HepG2 (cell line): ENCODE measurements around the gene LUZP2. TPM values are rescaled to one million over a fixed set of nuclear protein-coding genes. Genes with fewer than 3 reads are reported as not detected.

Experiments used
- ATAC-seq: fragments of 200-7000 bp; cut with Tn5 transposase; 3 replicates; pipeline ENCODE4 v1.9.1; 2020; ENCODE audit warnings: mild to moderate bottlenecking, moderate library complexity
- BruUV-seq: library from RNA; stranded (reverse); fragments of 400-500 nt; replicated peaks from 2 replicates; lab custom pipeline; 2021; lab: Mats Ljungman, UMichigan
- CTCF ChIA-PET: fragments of 300-600 bp; formaldehyde crosslinking; extraction: SDS; loops from one replicate; lab custom pipeline; 2021; ENCODE audit warnings: low total read pairs, inconsistent platforms, low intra/inter-chr PET ratio; lab: Yijun Ruan, JAX
- POLR2A ChIA-PET: fragments of 350-600 bp; sonication (Branson Sonifier 250); formaldehyde crosslinking; loops from one replicate; lab custom pipeline; 2020; ENCODE audit warnings: antibody characterized with exemption, inconsistent platforms; lab: Yijun Ruan, JAX
- DNase-seq: peaks from one replicate; pipeline ENCODE4 v3.0.0-alpha.2; 2015; ENCODE audit warnings: low spot score
- FAIRE-seq: peaks from 3 replicates; lab custom pipeline; 2011; peaks lifted over from hg19 to GRCh38; lab: Jason Lieb, UNC
- H2AFZ ChIP-seq: one replicate; pipeline ENCODE4 v1.6.1; 2011; ENCODE audit warnings: low read length, inconsistent platforms
- H3K27ac ChIP-seq: fragments of 300-600 bp; 3 replicates; pipeline ENCODE4 v1.8.0; 2011; ENCODE audit warnings: mixed run types, mild to moderate bottlenecking, mixed read lengths, low read length, inconsistent platforms; ENCODE audit not compliant: insufficient read depth; ENCODE audit errors: extremely low read length
- H3K27me3 ChIP-seq, 2 experiments: fragments of 200-600 bp in 1 of 2; 2 replicates in 1 of 2; 3 replicates in 1 of 2; pipeline versions ENCODE4 v1.6.0 to v1.8.0; 2011; ENCODE audit warnings: low read length in 2 of 2, mild to moderate bottlenecking in 2 of 2, moderate library complexity in 2 of 2, inconsistent platforms in 1 of 2; ENCODE audit not compliant: insufficient read depth in 2 of 2, control insufficient read depth in 1 of 2
- H3K36me3 ChIP-seq, 2 experiments: fragments of 200-600 bp in 1 of 2; replicated peaks in 1 of 2; 2 replicates in 1 of 2; 3 replicates in 1 of 2; pipeline versions ENCODE4 v1.5.1 to v1.8.0; 2011; ENCODE audit warnings: low read length in 2 of 2, inconsistent platforms in 1 of 2; ENCODE audit not compliant: insufficient read depth in 2 of 2, control insufficient read depth in 1 of 2
- H3K4me1 ChIP-seq: 2 replicates; pipeline ENCODE4 v1.5.1; 2012; ENCODE audit warnings: low read length, inconsistent platforms; ENCODE audit not compliant: insufficient read depth
- H3K4me2 ChIP-seq: 2 replicates; pipeline ENCODE4 v1.6.0; 2011; ENCODE audit warnings: low read depth, low read length, inconsistent platforms
- H3K4me3 ChIP-seq, 3 experiments: fragments of 200-600 bp in 1 of 3; sonication (generic), shearing (Covaris generic) in 1 of 3; replicated peaks in 1 of 3; 2 replicates each; pipeline ENCODE4 v1.5.1; 2011 to 2016; ENCODE audit warnings: low read length in 3 of 3, inconsistent platforms in 2 of 3, low read depth in 2 of 3, mild to moderate bottlenecking in 2 of 3, control low read depth in 1 of 3, mixed read lengths in 1 of 3; ENCODE audit not compliant: insufficient read depth in 1 of 3
- H3K79me2 ChIP-seq: one replicate; pipeline ENCODE4 v1.6.1; 2011; ENCODE audit warnings: low read length, inconsistent platforms; ENCODE audit not compliant: insufficient read depth
- H3K9ac ChIP-seq: 2 replicates; pipeline ENCODE4 v1.6.0; 2011; ENCODE audit warnings: mild to moderate bottlenecking, low read depth, low read length, inconsistent platforms; ENCODE audit not compliant: insufficient read depth
- H3K9me3 ChIP-seq: 2 replicates; pipeline ENCODE4 v1.5.1; 2012; ENCODE audit warnings: mild to moderate bottlenecking, low read length
- H4K20me1 ChIP-seq: 2 replicates; pipeline ENCODE4 v1.6.0; 2011; ENCODE audit warnings: inconsistent platforms, mild to moderate bottlenecking, low read length, moderate library complexity; ENCODE audit not compliant: insufficient read depth
- ATF1 ChIP-seq: IDR thresholded peaks from 2 replicates; pipeline ENCODE4 v1.6.1; 2016; ENCODE audit warnings: mild to moderate bottlenecking, control low read depth
- BHLHE40 ChIP-seq: IDR thresholded peaks from 2 replicates; pipeline ENCODE4 v1.6.1; 2011; ENCODE audit warnings: low read length, improper control_type of control experiment
- HNRNPK ChIP-seq: fragments of 200-400 bp; formaldehyde crosslinking; IDR thresholded peaks from 2 replicates; pipeline ENCODE4 v1.6.1; 2018; ENCODE audit warnings: low read length, low read depth, moderate library complexity, mild to moderate bottlenecking; ENCODE audit not compliant: poor library complexity, severe bottlenecking
- KLF13 ChIP-seq: sonication (generic); formaldehyde crosslinking; IDR thresholded peaks from 2 replicates; pipeline ENCODE4 v1.4.0; 2020; ENCODE audit warnings: mild to moderate bottlenecking, missing genetic modification reagents
- MED1 ChIP-seq: sonication (generic); formaldehyde crosslinking; IDR thresholded peaks from 2 replicates; pipeline ENCODE4 v1.4.0; 2020; ENCODE audit warnings: missing genetic modification reagents
- RAD51 ChIP-seq: fragments of 450-650 bp; IDR thresholded peaks from 2 replicates; pipeline ENCODE4 v1.6.1; 2016; ENCODE audit warnings: borderline replicate concordance
- ZNF207 ChIP-seq: fragments of 450-650 bp; IDR thresholded peaks from 2 replicates; pipeline ENCODE4 v1.6.1; 2016; ENCODE audit warnings: antibody characterized with exemption, borderline replicate concordance
- ZNF678 ChIP-seq: sonication (generic); formaldehyde crosslinking; IDR thresholded peaks from 2 replicates; pipeline ENCODE4 v1.4.0; 2020; ENCODE audit warnings: mild to moderate bottlenecking, missing genetic modification reagents
- WGBS: methylation state at CpG from one replicate; pipeline ENCODE4 v1.1.6; 2017; ENCODE audit warnings: low lambda C conversion rate; 5-methylcytosine and 5-hydroxymethylcytosine counted together
- in situ Hi-C: cut with HindIII; loops from 2 replicates; pipeline ENCODE4 v1.10.0; 2017; ENCODE audit warnings: low pct_unique_long_range_greater_than_20kb; ENCODE audit not compliant: extremely low pct_ligation_motif_present
- intact Hi-C: fragments of 100-400 bp; cut with micrococcal nuclease; formaldehyde crosslinking; loops from one replicate; pipeline ENCODE4 v1.10.0; 2022; ENCODE audit not compliant: unreplicated experiment
- polyA plus RNA-seq, 8 experiments: library from polyadenylated mRNA; depleted of rRNA in 3 of 8; stranded (reverse) in 7 of 8; unstranded in 1 of 8; fragments of >200 nt; fragmentation: Illumina TruSeq in 4 of 8; extraction: Trizol in 4 of 8; gene quantifications; 2 replicates each; pipeline versions ENCODE4 v1.2.1 to v1.2.3, GENCODE V29; 2011 to 2016; ENCODE audit warnings: low read depth in 4 of 8, missing spikeins in 1 of 8, mixed read lengths in 1 of 8; ENCODE audit not compliant: insufficient read depth in 1 of 8
- total RNA-seq, 5 experiments: library from RNA; depleted of rRNA; stranded (reverse); fragments of >200 nt; fragmentation: Illumina TruSeq; extraction: Trizol; gene quantifications; 2 replicates each; pipeline ENCODE4 v1.2.3, GENCODE V29; 2016; ENCODE audit warnings: low read depth in 1 of 5
- TF ChIP-seq, protein P1 (sequence below): IDR thresholded peaks from 2 replicates; pipeline ENCODE4 v1.6.1; 2016

Gene LUZP2
- total and polyA plus RNA-seq, 2 of the 13 experiments (the other 11 are each of a cell fraction or from before 2014, with no cell fraction given), result not detected

DNA sequence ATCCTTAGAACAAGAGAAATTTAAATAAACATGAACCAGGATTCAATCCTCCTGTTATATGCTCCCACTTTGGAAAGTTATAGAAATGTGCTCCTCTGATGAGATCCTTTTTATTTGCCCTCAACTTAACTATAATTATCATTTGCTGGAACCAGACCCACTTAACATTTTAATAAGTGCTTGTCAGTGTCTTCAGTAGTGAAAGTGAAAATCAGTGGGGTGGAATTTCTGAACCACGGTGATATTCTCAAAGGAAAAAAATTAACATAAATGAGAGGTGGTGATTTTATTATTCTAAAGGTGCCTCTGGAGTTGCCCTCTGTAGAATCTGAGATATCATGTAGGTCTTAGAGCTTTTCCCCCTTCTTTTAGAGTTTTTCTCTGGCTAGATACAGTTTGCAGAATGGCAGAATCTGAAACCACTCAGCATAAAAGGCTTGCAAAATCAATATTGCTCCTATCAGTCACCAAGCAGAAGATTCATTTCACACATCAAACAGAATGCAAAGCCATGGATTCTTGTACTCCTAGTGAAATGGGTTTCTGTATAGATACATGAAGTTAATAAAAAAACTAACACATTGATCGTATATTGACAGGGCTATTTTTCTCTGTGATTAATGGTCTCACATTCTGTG, 213.2 kb downstream of the LUZP2 start:
- DNase-seq (no peak), FAIRE-seq (no peak), ATAC-seq (no peak)
- H3K27ac ChIP-seq, result no peak overlapping the region
- no peaks in the 10 kb centered on the region for H3K9me3 ChIP-seq
- H2AFZ ChIP-seq, result no peak overlapping the region
- H3K27me3 ChIP-seq, result no peaks in the 10 kb centered on the region
- in situ Hi-C loops, result no loop called here
- WGBS, result 6% methylated on average over 2 of the region's 2 CpGs
- no peak overlapping the region for H3K4me3 ChIP-seq
- H3K4me1 ChIP-seq, result no peaks in the 10 kb centered on the region
- TF ChIP-seq ATF1 (CRISPR knock-in tag) (no peak), BHLHE40 (no peak), HNRNPK (no peak), ZNF207 (no peak), KLF13 (CRISPR knock-in tag) (no peak), MED1 (CRISPR knock-in tag) (no peak), RAD51 (no peak), ZNF678 (no peak)
- TF ChIP-seq, protein P1, sequence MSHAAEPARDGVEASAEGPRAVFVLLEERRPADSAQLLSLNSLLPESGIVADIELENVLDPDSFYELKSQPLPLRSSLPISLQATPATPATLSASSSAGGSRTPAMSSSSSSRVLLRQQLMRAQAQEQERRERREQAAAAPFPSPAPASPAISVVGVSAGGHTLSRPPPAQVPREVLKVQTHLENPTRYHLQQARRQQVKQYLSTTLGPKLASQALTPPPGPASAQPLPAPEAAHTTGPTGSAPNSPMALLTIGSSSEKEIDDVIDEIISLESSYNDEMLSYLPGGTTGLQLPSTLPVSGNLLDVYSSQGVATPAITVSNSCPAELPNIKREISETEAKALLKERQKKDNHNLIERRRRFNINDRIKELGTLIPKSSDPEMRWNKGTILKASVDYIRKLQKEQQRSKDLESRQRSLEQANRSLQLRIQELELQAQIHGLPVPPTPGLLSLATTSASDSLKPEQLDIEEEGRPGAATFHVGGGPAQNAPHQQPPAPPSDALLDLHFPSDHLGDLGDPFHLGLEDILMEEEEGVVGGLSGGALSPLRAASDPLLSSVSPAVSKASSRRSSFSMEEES (CRISPR knock-in tag), result no peak
- H3K4me2 ChIP-seq, result no peak overlapping the region
- no peaks in the 10 kb centered on the region for H3K79me2 ChIP-seq
- CTCF ChIA-PET, result no interaction called here
- no peaks in the 10 kb centered on the region for H3K36me3 ChIP-seq
- BruUV-seq, result no TSS peak
- no peak overlapping the region for H3K9ac ChIP-seq
- POLR2A ChIA-PET, result no interaction called here
- intact Hi-C loops, result no loop called here
- no peaks in the 10 kb centered on the region for H4K20me1 ChIP-seq
